KG1 (cell line): Measurements from ENCODE around the gene PIP5K1C.

ENCODE experiments used
- DNase-seq: peaks from one replicate; lab custom pipeline; 2025; lab: John Stamatoyannopoulos, UW

PIP5K1C gene

DNA sequence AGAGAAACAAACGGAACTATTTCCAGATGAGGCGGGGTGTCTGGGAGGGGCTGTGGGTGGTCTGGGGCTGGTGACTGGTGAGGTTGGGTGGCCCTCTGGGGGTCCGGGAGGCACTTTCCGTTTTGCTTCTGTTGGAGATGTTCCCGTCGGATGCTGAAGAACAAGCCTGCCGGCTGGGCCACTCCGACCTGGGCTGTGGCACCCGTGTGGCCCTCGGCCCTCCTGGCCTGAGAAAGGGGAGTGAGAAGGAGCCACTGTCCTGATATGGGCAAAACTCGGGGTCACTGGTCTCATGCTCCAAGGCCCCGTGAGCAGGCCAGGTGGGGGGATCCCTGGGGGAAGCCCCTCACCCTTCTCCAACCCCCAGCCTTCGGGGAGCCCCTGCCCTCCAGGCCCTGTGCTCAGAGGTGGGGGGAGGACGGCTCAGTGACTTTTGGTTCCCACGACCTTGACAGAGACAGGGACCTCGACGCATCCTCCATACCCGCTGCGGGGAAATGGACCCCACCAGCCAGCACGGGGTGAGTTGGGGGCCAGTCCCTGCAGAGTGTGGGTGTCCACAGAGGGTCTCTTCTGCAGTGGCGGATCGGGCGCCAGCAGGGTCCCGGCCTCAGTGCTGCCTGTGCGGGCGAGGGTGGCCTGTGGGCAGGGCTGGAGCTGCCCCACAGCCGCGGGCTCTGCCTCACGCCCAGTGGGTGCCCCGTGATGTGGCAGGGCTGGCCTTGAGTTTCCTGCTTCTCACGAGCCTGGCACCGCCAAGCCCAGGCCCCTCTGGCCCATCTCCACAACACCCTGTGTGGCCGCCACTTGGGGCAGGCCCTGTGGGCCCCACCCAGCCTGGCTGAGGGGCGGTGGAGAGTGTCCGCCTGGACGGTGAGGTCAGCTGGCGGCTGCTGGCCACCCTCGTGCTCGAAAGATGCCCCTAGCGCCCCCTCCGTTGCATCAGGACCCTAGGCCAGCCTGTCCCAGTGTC, 89.2 kb downstream of the PIP5K1C start:
- no peak for DNase-seq

DNA sequence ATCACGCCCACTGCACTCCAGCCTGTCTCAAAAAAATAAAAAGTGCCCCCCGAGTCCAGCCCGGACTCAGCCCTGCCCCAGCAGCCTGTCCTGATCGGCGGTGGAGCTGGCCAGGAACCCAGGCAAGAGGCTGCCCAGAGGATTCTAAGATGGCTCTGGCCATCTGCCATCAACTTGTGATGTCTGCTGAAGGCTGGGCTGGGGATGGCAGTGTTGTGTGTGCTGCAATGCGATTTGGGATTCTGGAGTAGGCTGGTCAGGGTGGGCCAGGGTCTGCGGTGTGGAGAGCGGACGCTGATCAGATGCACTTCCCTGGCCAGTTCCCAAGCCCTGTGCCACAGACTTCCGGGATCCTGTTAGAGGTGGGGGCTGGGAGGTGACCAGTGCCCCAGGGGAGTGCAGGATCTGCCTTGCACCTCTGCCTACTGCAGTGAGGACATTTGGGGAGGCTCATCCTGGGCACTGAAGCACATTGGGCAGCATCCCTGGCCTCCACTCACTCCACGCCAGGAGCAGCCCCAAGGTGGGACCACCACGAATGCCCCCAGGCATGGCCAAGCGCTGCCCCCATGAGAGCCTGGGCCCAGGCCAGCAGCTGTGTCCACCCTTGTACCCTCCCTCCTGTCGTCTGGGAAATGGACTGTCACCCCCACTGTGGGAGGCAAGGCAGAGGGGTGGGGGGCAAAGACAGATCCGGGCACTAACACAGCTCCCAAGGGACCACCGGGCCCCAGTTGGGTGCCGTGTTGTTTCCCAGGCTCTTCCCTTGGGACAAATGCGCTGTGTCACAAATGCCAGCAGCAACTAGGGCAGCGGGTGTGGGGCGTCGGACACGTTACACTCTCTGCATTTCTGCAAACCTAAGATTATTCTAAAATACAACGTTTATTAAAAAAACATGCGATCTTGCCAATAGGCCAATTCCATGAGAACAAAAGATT, 90.2 kb downstream of the PIP5K1C start:
- no peak for DNase-seq

DNA sequence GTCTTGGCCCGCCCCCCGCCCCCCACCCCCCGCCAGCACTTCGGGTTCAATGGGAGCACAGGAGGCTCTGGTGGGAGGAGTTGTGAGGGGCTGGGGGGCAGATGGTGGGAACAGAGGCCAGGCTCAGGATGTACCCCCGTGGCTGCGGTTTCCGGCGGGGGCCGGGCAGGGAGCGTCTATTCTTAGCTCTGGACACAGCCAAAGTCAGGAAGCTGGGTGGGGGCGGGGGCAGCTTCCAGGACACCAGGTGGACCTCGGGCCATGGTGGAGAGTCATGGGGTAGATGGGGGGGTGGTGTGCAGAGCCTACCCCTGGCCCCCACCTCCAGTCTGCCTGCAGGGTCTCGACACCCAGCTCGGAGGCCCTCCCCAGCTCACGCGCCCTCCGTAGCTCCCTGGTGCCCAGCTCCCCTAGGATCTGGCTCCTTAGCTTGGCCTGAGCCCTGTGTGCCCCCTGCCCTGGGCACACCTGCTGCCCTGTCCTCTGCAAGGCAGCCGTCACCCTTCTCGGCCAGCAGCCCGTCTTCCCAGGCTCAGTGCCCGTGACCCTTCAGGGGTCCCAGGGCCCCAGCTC, 91.4 kb downstream of the PIP5K1C start:
- peak; percentile 39 for DNase-seq

DNA sequence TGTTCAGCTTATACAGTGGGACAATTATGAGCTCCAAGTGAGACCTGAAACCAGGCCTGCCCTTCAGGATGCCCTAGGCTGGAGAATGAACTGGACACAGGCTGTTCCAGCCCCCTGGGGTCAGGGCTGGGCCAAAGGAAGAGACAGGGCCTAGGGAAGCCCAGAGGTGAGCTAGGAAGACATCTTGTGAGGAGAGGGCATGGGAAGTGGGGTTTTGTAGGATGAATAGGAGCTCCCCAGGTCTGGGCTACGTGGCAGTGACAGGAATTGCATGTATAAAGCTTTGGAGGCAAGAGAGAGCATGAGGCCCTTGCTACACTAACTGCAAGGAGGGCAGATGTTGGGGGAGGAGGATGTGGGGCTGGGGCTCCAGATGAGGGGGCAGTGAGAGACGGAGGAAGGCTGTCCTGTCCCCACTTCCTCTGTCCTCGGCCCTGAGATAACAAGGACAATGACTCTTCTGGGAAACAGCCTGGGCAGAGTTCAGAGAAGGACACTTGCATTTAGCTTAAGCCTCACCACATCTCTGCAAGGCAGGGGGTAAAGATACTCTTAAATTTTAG, 92.1 kb downstream of the PIP5K1C start:
- DNase-seq: no peak

DNA sequence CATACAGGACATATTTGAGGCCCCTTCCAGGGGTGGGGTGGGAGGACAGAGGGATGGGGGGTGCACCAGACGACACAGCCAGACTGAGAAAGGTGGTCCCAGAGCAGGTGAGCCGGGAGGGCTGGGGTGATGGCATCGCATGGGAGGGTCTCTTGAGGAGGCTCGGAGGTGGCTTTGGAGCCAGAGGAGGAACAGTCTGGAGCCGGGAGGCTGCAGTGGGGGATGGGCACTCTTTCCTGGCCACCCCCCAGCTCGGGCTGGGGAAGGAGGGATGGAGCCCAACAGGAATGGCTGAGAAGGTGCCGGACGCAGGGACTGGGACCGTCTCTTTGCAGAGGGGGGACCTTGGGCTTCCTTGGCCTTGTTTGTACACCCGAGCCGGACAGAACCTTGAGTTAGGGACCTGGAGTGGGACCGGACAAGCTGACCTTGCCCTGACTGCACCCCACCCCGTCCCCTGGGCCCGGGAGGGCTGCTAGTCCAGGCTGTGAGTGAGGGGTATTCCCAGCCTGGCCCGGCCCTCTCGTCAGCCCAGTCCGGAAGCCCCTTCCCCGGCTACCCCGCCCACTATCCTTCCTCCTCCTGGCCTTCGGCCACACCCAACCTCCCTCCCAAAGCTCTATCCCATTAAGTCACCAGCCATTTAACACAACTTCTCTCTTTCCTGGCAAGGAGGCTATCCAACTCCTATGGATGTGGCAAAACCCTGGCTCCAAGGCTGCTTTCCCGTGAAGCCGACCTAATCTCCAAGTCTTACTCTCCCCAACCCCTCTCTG, 92.8 kb downstream of the PIP5K1C start:
- no peak for DNase-seq

DNA sequence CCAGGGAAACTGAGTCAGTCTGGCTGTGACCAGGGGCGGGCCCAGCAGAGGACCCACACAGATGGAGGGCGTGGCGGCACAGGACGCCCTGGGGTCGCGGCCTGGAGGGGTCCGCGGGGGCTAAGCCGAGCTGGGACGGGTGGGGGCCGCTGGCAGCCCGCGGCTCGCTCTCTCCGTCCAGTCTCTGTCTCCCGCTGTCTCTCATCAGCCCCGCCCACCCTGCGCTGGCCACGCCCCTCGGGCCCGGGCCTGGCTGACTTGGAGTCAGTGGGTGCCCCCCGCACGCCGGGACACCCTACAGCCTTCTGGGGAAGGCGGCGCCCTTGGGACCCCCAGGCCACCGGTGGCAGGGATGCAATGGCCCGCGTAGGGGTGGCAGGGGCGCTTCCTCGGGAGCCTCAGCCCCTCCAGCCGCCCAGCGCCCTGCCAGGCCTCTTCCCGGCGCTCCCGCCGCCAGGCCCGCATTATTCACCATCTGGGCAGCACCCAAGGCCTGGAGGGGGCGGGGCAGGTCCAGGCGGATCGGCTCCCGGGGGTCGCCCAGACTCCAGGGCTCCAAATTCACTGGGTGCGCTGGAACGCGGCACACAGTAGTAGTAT, 93.5 kb downstream of the PIP5K1C start, which contains the start of gene TBXA2R:
TSS of gene TBXA2R (minus strand) at position 186 of the 600 bp plus-strand sequence. CDS start 6,241 bp downstream, outside the sequence.
- DNase-seq: no peak

DNA sequence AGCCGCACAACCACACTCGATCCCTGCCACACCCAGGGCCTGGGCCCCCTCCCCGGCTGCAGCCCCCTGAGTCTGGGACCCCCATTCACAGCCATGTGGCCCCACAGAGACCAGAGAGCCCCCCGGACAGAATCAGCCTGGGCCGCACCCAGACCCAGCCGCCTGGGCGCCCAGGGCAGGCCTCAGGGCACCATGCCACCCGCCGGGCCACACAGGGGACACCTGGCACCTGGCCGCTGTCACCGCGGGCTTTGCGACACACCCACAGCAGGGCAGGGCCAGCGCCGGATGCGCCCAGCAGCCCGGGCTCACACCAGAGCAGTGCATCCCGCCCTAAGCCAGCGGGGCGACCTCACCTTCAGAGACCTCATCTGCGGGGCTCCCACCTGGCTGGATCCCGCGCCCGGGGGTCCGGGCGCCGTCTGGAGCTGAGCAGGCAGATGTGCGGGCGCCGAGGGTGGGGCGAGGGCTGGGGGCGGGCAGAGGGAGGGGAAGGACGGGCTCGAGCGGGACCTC, 94.0 kb downstream of the PIP5K1C start:
- DNase-seq: no peak

DNA sequence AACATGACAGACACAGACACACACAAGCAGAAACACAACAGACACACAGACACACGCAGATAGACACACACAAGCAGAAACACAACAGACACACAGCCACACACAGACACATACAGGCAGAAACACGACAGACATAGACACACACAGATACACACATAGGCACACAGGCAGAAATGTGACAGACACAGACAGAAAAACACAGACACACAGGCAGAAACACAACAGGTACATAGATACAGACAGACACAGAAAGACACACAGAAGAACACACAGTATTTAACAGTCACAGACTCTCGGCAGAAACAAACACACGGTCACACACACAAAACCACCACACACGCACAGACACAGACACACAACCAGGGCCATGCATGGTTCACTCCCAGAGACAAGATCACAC, 94.5 kb downstream of the PIP5K1C start:
- DNase-seq: no peak

DNA sequence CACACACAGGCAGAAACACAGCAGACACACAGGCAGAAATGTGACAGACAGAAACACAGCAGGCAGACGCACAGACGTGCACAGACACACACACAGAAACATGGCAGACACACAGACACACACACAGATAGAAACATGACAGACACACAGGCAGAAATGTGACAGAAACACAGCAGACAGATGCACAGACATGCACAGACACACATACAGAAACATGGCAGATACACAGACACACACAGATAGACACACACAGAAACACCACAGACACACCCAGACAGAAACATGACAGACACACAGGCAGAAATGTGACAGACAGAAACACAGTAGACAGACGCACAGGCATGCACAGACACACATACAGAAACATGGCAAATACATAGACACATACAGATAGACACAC, 94.9 kb downstream of the PIP5K1C start:
- no peak for DNase-seq

DNA sequence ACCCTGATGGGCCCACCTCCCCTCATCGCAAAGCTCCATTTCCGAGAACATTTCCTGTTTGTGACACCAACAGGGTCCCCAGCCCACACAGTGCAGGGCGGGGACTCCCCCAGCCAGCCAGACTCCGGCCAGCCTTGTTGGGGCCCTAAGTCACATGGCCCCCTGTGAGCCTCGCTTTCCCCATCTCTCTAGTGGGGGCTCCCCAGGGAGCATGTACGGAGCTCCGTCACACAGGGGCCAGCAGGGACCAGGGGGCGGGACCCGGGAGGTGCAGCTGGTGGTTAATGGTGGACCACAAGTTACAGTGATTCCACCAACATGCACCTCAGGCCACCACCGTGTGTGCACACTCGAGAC, 95.3 kb downstream of the PIP5K1C start:
- DNase-seq: peak; percentile 42

DNA sequence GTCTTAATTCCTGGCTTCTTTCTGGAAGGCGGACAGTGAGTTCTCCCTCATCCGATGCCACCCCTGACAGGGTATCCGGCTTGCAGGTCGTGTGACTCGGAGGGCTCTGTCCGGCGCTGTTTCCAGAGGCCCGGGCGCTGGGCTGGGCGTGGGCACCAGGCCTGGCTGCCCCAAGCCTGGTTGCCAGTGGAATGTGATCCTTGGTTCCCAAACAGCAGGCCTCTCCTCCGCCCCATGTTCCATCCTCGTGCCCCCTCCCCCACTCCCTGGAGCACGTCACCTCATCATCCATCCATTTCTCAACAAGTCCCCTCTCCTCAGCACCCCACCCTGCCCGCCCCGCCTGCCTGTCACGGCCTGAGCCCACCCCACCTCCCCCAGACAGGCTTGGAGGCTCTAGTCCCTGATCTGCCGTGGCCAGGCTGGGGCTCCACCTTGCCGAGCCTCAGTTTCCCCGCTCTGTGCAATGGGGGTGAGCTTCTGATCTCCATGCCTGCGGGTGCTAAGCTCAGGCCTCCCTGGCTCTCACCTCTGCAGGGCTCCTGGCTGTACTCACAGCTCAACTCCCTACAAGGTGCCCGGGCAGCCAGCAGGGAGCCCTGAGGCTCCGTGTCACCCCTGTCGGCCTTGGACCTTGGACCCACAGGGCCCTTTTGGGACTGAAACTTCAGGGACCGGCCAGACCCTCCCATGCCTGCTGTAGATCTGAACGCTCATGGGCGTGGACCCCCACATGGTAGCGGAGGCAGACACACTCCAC, 95.9 kb downstream of the PIP5K1C start:
- no peak for DNase-seq

DNA sequence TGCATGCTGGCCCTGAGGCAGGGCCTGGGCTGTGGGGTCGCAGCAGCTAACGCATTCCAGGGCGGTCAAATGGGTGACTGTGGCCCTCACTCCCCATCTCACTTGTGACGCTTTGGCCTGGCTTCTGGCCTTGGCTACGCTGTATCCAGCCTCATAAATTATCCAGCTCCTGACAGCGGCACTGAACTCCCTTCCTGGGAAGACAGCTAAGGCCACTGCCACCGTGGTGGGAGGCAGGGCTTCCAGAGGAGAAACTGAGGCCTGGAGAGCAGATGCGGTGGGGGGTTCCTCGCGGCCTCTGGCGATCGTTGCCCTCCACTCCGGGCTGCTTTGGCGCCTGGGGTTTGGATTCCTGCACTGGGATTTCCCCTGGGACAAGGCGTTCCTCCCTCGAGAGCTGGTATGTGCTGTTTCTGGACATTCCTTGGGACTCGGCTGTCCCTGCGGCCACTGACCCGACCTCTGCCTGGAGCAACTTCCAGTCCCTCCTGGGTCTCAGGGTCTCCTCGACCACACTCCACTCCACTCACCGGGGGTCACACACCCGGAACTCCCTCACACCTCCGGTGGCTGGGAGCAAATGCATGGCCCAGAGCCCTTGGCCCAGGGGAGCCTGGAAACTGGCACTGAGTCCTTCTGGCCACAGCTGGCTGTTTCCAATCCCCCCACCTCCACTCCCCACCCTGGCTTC, 97.0 kb downstream of the PIP5K1C start:
- DNase-seq: no peak

DNA sequence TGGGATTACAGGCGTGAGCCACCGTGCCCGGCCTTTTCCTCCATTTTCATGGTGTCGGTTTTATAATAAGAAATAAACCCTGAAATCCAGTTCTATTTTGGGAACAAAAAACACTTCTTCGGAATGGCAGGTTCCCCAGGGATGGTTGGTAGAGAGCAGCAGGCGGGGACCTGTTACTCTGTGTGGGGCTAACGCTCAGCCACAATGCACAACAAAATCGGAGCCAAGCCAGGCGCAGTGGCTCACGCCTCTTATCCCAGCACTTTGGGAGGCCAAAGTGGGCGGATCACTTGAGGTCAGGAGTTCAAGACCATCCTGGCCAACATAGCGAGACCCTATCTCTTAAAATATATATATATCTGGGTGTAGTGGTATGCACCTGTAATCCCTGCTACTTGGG, 99.2 kb downstream of the PIP5K1C start:
- DNase-seq: no peak

DNA sequence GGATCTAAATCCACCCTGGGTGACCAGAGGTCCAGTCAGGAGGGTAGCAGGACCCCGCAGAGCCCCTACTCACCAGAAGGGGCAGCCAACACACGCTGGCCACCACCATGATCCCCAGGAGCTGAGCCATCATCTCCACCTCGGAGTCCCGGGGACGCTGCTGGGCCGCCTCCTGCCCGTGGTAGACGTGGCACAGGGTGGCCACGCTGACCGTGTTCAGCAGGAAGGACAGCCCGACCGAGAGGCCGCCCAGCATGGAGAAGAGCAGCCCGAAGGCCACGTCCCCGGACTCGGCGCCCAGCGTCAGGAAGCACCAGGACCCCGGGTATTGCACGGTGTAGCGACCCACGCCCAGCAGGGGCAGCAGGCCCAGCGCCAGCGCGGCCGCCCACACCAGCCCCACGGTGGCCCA, 100.5 kb downstream of the PIP5K1C start:
- DNase-seq: no peak

DNA sequence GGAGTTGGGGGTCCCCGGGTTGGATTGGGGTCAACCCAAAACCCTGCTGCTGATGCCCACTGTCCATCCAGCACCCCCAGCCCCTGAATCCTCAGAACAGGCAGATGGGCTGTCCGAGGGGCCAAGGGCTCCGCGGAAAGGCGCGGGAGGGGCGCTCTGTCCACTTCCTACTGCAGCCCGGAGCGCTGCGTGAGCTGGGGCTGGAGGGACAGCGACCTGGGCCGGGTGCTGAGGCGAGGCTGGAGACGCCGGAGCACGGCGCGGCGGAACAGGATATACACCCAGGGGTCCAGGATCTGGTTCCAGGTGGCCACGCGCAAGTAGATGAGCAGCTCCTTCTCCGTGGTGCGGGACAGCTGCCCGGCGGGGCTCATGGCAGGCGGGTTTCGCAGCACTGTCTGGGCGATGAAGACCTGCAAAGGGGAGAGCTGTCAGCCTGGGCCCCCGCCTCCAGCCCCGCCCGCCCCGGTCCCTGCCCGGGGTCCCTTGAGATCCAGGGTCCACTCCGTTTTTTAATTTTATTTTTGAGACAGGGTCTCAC, 104.7 kb downstream of the PIP5K1C start:
- DNase-seq: no peak

DNA sequence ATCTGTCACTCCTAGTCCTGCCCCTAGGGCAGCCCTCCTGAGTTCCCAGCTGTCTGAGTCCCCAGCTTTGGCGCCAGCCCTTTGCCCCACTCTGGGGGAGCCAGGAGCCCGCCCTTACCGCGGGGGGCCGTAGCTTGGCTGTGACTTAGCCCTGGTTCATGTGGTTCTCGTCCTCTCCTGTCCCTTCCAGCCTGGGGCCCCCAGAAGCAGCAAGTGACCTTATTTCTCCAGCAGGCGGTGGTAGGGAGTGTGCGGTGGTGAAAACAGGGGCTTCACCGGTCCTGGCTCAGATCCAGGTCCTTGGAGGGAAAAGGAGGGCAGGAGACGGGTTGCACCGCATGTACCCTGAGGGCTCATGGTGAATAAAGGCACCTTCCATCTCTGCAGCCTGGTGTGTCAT, 107.1 kb downstream of the PIP5K1C start:
- DNase-seq: no peak

DNA sequence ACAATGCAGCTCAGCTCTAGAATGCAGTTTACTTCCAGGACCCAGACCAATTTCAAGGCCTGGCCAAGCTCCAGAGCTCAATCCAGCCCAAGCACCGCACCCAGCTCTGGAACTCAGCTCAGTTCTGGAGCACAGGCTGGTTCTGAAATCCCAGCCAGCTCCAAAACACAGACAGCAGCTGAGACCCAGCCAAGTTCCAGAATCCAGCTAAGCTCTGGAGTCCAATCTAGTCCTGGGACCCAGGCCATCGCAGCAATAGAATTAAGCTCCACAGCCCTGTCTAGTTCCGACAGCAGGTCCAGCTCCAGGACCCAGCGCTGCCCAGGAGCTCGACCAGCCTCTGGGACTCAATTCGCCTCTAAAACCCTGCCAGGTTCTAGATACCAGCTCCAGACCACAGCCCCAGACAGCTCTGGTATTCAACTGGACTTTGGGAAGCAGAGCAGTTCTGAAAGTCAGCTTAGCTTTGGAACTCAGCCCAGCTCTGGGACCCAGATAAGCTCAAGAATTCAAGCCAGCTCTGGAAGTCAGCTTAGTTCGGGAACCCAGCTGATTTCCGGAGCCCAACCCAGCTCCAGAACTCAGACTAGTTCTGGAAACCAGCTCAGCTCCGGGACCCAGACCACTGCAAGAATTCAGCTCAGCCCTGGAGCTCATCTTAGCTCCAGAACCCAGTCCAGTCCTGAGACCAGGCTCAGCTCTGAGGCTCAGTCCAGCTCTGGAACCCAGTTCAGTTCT, 108.2 kb downstream of the PIP5K1C start:
- no peak for DNase-seq

DNA sequence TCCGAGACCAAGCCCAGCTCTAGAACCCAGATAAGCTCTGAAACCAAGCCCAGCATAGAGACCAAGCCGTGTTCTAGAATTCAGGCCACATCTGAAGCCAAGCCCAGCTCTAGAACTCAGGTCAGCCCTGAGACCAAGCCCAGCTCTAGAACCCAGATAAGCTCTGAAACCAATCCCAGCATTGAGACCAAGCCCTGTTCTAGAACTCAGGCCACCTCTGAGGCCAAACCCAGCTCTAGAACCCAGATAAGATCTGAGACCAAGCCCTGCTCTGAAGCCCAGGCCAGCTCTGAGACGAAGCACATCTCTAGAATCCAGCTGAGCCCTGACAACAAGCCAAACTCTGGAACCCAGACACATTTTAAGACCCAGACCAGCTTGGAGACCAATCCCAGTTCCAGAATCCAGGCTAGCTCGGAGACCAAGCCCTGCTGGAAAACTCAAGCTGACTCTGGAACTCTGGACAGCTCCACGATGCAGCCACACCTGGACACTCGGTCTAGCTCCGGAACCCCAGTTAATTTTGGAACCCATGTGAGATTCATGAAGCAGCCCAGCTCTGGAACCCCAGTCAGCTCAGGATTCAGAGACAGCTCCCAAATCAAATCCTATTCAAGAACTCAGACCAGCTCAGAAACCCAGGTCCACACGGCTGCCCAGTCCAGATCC, 109.1 kb downstream of the PIP5K1C start:
- no peak for DNase-seq
